DOHH2 (cell line): Measurements from ENCODE around the gene OR13C4.

Experiments used
- CTCF ChIP-seq: fragments of 200-600 bp; sonication (generic); IDR thresholded peaks from one replicate; pipeline ENCODE4 v1.5.1; 2014; ENCODE audit warnings: antibody characterized with exemption, mild to moderate bottlenecking, low read depth, low read length; ENCODE audit not compliant: poor library complexity, severe bottlenecking
- EZH2phosphoT487 ChIP-seq: fragments of 200-600 bp; sonication (generic); IDR thresholded peaks from 2 replicates; pipeline ENCODE4 v1.6.1; 2017; ENCODE audit warnings: borderline replicate concordance, mild to moderate bottlenecking, antibody characterized with exemption, low read length, moderate library complexity, mixed read lengths

GRCh38 chr9:104544644-104545043 lies 17.6 kb upstream of the OR13C4 start:
- TF ChIP-seq CTCF, result no peak
- no peak for TF ChIP-seq EZH2phosphoT487
